Panc1 (cell line): ENCODE results near the gene TCOF1.

Experiments
- POLR2AphosphoS5 ChIP-seq: IDR thresholded peaks from 2 replicates; pipeline ENCODE4 v1.6.1; 2012; ENCODE audit warnings: mild to moderate bottlenecking, low read depth, low read length, moderate library complexity
- TCF7L2 ChIP-seq: IDR thresholded peaks from 2 replicates; pipeline ENCODE4 v1.6.1; 2011; ENCODE audit warnings: mild to moderate bottlenecking, low read depth, low read length, inconsistent platforms
- TF ChIP-seq, protein P1 (sequence below): fragments of 450-650 bp; IDR thresholded peaks from 2 replicates; pipeline ENCODE4 v1.5.1; 2017; ENCODE audit warnings: mild to moderate bottlenecking

DNA sequence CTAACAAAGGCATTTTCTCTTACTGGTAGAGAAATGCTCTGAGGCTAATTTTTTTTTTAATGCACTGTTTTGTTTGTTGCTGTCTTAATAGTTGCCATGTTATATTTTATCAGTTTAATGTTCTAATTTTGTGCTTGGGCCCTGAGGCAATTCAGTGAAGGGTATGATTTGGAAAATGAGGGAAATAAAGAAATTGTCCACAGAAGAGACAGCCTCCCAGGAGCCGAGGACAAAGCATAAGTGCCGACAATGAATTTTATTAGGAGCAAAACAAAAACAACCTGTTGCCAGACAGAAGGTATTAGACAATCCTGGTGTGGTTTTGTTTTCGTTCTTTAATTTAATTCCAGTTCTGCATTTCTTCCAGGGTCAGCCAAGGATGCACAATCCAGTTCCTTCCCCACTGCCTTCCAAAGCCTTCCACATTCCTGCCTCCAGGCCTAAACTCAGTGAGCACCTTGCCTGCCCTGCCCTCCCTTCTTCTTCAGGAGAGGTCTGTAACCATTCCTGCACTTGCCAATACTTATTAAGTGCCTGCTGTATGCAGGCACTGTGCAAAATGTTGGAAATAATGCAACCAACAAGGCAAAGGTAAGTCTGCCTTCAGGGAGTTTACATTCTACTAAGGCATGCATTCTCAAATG, 4.3 kb upstream of the TCOF1 start:
- TF ChIP-seq, protein P1, sequence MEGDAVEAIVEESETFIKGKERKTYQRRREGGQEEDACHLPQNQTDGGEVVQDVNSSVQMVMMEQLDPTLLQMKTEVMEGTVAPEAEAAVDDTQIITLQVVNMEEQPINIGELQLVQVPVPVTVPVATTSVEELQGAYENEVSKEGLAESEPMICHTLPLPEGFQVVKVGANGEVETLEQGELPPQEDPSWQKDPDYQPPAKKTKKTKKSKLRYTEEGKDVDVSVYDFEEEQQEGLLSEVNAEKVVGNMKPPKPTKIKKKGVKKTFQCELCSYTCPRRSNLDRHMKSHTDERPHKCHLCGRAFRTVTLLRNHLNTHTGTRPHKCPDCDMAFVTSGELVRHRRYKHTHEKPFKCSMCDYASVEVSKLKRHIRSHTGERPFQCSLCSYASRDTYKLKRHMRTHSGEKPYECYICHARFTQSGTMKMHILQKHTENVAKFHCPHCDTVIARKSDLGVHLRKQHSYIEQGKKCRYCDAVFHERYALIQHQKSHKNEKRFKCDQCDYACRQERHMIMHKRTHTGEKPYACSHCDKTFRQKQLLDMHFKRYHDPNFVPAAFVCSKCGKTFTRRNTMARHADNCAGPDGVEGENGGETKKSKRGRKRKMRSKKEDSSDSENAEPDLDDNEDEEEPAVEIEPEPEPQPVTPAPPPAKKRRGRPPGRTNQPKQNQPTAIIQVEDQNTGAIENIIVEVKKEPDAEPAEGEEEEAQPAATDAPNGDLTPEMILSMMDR = no peak
- TF ChIP-seq POLR2AphosphoS5 (no peak), TCF7L2 (no peak)
